RWPE1 (cell line): Measurements from ENCODE around the gene PCSK2.

Experiments
- CTCF ChIA-PET: fragments of 350-600 bp; sonication (Branson Sonifier 250); formaldehyde crosslinking; extraction: SDS; loops from one replicate; lab custom pipeline; 2021; lab: Yijun Ruan, JAX
- POLR2A ChIA-PET: fragments of 400-600 bp; formaldehyde crosslinking; extraction: SDS; loops from one replicate; lab custom pipeline; 2020; ENCODE audit warnings: antibody characterized with exemption; ENCODE audit not compliant: low non-redundant PET; lab: Yijun Ruan, JAX
- DNase-seq: peaks from one replicate; pipeline ENCODE4 v3.0.0; 2012; ENCODE audit warnings: low spot score
- H3K27ac ChIP-seq: fragments of 450-650 bp; 2 replicates; pipeline ENCODE4 v1.5.1; 2017
- CTCF ChIP-seq: fragments of 450-650 bp; conservative IDR thresholded peaks from 2 replicates; pipeline ENCODE4 v1.5.1; 2017; ENCODE audit warnings: low read depth, mild to moderate bottlenecking

PCSK2 gene

GRCh38 chr20:17525650-17526049, 298.8 kb downstream of the PCSK2 start:
- no peak overlapping the region for H3K27ac ChIP-seq
- ChIA-PET CTCF (no interaction called here), POLR2A (no interaction called here)
- TF ChIP-seq CTCF, result no peak
- DNase-seq, result peak; percentile 65

GRCh38 chr20:17529586-17529985, 302.7 kb downstream of the PCSK2 start:
- POLR2A ChIA-PET, result no interaction called here
- no peak for DNase-seq
- no peak overlapping the region for H3K27ac ChIP-seq
- no peak for TF ChIP-seq CTCF
- CTCF ChIA-PET, result interaction anchor here (0.7 kb wide), 1 partner anchor 81 kb away, joined by 3 read pairs; no protein-coding TSS in a partner anchor

DNA sequence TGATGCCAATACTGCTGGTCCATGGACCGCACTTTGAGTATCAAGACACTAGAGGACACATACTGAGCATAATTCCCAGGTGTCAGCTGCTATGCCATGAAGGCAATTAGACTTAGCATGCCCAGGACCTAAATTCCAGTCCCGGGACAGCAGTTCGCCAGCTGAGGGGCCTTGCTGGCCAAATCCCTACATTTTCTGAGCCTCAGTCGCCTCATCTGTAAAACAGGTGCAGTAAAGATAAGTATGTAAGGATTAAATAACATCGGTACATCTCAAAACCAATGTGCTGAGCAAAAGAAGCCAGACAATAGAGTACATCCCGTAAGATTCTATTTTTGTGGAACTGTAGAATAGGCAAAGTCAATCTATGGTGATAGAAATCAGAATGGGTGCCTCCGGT, 303.3 kb downstream of the PCSK2 start:
- CTCF ChIA-PET, result interaction anchor here (0.7 to 1.1 kb wide), 2 partner anchors 25 to 81 kb away, joined by 3 to 6 read pairs; no protein-coding TSS in a partner anchor

GRCh38 chr20:17530716-17531664, 304.1 kb downstream of the PCSK2 start, which contains the start of gene BFSP1:
Gene BFSP1, minus strand, starts transcription at chr20:17531379. Its CDS starts 50 bp downstream, at chr20:17531329.
- TF ChIP-seq CTCF, result no peak
- peak within 1 kb of the TSS; percentile 72 for H3K27ac ChIP-seq
- CTCF ChIA-PET, result interaction anchor here (0.6 to 1.1 kb wide), 9 partner anchors 25 to 1097 kb away, joined by 3 to 6 read pairs (median 3); no protein-coding TSS in a partner anchor
- peak; percentile 50 for DNase-seq
- POLR2A ChIA-PET, result no interaction called here

More for the DNA sequence above, 303.3 kb downstream of the PCSK2 start:
- TF ChIP-seq CTCF, result no peak
- DNase-seq, result no peak
- H3K27ac ChIP-seq, result no peak overlapping the region
- POLR2A ChIA-PET, result no interaction called here

DNA sequence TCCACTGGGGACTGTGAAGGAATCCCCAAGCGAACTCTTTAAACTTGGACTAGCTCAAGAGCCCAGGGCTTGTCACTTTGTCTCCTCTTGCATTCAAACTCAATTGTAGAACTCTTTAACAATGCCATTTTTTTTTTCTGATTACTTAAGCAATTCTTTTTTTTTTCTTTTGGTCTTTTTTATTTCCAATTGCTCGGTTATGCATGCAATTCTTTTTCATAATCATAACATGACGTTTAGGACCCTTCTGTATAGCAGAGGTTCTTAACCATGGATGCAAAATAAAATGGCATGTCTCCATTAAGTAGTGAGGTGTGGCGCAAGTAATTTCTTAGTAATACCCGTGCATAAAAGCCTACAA, 304.8 kb downstream of the PCSK2 start:
- TF ChIP-seq CTCF, result no peak
- peak overlapping the region; percentile 72 for H3K27ac ChIP-seq
- POLR2A ChIA-PET, result no interaction called here

GRCh38 chr20:17533396-17533795, 306.6 kb downstream of the PCSK2 start:
- DNase-seq, result peak; percentile 79
- ChIA-PET CTCF (interaction anchor here (0.6 kb wide), 1 partner anchor 87 kb away, joined by 4 read pairs; no protein-coding TSS in a partner anchor), POLR2A (interaction anchor here (0.6 kb wide), 2 partner anchors 28 to 31 kb away, joined by 4 to 8 read pairs; no protein-coding TSS in a partner anchor)
- TF ChIP-seq CTCF, result no peak
- H3K27ac ChIP-seq, result no peak overlapping the region

More for the DNA sequence above, 304.8 kb downstream of the PCSK2 start:
- no peak for DNase-seq
- CTCF ChIA-PET, result interaction anchor here (0.6 to 1.0 kb wide), 5 partner anchors 25 to 706 kb away, joined by 3 to 6 read pairs (median 4); no protein-coding TSS in a partner anchor
